Measurements from ENCODE around the gene CDKAL1.
"Not testable (repeated sequence)": the region's sequence is repeated elsewhere in the genome, so short reads cannot be mapped to it uniquely, and the experiment has no call there.

The CDKAL1 gene

DNA sequence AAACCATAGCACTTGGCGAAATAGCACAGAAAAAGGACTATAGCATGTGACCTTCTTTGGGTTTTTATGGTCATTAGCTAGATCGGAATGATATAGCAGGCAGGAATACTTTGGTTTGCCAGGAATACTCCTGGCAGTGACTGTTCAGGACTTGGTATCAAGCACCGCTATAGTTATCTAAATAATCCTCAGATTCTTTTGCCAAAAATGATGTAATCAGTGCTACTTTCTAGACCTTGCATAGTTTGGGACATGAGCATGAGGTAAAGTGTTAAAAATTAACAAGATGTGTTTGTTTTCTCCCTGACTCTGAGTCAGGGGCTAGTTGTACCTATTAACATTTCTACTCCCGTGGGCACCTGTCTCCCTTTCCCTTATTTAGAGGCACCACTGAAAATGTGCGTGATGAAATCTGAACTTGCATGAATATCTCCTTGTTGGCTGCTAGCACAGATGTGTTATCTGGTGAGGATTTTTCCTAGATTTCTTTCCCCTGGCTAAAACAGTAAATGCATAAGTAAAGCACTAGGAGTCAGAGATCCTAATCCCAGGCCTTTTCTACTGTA, 511.0 kb downstream of the CDKAL1 start:
- no peak for DNase-seq

GRCh38 chr6:21046276-21046675, 512.0 kb downstream of the CDKAL1 start:
- no peak for DNase-seq

DNA sequence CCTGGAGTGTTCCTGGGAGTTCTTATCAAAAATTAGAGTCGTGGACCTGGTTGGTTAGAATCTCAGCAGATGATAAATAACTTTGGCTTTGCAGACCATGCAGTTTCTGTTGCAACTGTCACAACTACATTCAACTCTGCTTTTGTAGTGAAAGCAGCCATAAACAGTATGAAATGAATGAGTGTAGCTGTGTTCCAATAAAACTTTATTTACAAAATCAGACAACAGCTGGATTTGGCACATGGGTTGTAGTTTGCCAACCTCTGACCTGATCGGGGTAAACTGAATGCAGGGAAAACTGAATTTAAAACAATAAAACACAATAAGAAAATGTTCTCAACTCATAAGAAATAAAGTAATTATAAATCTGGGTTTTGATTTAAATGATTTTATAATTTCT, 513.8 kb downstream of the CDKAL1 start:
- no peak for DNase-seq

GRCh38 chr6:21049148-21049547, 514.9 kb downstream of the CDKAL1 start:
- DNase-seq, result no peak

GRCh38 chr6:21049572-21049971, 515.3 kb downstream of the CDKAL1 start:
- DNase-seq, result no peak

GRCh38 chr6:21050935-21051334, 516.7 kb downstream of the CDKAL1 start:
- DNase-seq, result no peak

- DNase-seq, result no peak
These were observed 517.5 kb downstream of the CDKAL1 start for GRCh38 chr6:21051777-21052176.

DNA sequence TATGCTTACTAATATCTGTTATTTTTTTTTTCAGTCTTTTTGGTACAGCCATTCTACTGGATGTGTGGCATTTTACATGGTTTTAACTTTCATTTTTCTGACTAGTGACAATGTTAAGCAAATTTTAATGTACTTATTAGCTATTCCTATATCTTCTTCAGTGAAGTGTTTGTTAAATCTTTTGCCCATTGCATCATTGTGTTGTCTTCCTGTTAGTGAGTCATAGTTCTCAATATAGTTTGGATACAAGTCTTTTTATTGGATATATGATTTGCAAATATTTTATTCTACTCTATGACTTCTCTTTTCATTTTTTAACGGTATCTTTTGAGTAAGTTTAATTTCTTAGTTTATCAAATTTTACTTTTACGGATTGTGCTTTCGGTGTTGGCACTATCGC, 519.4 kb downstream of the CDKAL1 start:
- DNase-seq, result no peak

DNA sequence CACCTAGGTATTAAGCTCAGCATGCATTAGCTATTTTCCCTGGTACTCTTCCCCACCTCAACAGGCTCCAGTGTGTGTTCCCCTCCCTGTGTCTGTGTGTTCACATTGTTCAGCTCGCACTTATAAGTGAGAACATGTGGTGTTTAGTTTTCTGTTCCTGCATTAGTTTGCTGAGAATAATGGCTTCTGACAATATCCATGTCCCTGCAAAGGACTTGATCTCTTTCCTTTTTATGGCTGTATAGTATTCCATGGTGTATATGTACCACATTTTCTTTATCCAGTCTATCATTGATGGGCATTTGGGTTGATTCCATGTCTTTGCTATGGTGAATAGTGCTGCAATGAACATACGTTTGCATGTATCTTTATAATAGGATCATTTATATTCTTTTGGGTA, 521.2 kb downstream of the CDKAL1 start:
- DNase-seq, result not testable (repeated sequence)

- no peak for DNase-seq
These were observed 527.6 kb downstream of the CDKAL1 start for GRCh38 chr6:21061892-21062291.

DNA sequence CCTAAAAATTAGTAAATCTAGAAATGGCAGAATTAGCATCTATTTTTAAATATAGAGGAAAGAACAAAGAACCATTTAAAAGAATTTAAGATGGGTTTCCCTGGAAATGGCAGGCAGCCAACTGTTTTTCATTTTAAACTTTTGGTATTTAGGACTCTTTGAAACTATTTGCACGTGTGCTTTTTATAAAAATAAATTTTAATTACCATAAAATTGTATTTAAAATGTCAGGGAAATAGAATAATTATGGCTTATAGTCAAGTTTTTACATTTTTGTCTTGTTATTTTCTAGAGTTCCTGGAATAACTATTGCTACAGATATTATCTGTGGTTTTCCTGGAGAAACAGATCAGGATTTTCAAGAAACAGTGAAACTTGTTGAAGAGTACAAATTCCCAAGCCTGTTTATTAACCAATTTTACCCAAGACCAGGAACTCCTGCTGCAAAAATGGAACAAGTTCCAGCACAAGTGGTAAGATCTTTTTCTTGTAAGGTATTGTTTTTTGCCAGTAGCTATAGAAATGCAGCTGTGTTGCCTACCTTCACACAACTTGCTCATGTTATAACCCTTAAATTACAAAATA, 530.6 kb downstream of the CDKAL1 start:
- DNase-seq, result no peak

- no peak for DNase-seq
These were observed 533.3 kb downstream of the CDKAL1 start for GRCh38 chr6:21067521-21067920.

DNA sequence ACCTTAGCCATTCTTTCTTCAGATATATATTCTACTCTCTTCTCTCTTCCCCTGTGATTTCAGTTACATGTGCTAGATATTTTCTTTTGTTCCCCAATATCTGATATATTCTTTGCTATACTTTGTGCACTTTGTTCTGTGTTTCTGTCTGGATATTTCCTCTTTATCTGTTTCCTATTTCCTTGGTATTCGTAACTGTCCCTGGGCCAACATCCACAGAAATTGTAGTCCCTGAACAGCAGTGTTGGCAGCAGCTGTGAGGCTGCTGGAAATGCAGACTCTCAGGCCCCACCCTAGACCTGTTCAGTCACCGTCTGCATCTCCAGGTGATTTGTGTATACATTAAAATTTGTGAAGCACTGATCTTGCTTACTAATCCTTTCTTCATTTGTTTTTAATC, 536.4 kb downstream of the CDKAL1 start:
- no peak for DNase-seq

DNA sequence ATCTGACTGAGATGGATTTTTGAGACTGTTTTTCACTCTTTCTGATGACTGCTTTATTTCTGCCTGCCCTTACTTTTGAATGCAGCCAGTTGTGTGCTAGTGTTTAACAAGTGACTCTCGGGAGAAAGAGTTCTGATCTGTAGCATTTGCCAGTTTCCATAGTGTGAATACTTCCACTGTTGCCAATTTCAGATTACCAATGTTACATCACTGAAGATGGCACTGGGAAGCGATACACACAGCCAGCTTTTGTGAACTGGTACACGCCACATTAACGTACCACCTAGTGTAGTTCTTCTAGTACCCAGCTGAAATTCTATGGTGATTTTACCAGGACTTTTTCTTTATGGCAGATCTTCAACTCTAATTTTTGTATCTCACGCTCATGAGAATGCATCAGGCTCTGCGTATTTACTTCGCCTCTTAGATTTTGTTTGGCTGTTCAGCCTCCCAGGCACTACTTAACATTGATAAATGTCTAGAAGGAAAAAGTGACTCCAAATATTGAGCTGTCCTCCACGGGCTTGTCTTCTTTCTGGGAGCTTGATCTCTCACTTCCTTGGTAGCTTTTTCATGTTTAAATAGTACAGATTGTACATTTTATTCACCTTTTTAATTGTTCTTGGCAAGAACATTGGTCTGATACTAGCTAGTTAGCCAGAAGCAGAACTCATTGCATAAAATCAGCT, 537.7 kb downstream of the CDKAL1 start:
- no peak for DNase-seq

DNA sequence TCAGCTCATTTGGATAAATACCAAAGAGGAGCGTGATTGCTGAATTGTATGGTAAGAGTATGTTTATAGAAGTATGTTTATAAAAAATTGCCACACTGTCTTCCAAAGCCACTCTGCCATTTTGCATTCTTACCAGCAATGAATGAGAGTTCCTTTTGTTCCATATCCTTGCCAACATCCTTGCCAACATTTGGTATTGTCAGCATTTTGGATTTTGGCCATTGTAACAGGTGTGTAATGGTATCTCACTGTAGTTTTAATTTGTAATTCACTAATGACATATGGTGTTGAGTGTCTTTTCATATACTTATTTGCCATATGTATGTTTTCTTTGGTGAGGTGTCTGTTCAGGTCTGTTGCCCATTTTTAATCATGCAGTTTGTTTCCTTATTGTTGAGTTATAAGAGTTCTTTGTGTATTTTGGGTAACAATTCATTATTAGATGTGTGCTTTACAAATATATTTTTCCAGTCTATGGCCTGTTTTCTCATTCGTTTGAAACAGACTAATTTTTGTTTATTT, 539.1 kb downstream of the CDKAL1 start:
- no peak for DNase-seq

DNA sequence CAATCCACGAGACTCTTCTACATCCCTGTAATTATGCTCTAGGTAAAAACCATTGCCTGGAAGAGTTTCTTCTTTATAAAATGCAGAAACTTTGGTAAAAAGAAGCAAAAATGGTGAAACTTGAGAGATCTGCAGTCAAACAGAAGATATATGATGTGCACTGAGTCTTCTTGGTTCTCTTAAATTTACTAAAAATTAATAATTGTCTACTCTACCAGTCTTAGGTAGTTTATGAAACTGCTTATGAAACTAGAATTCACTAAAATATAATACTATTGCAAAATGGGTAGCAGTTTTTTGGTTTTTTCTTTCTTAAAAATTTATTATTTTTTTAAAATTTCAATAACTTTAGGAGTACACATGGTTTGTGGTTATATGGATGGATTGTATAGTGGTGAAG, 540.2 kb downstream of the CDKAL1 start:
- no peak for DNase-seq

- DNase-seq, result no peak
These were observed 541.7 kb downstream of the CDKAL1 start for GRCh38 chr6:21075986-21076385.

GRCh38 chr6:21078497-21078896, 544.2 kb downstream of the CDKAL1 start:
- no peak for DNase-seq

- DNase-seq, result no peak
These were observed 545.3 kb downstream of the CDKAL1 start for GRCh38 chr6:21079468-21080048.

DNA sequence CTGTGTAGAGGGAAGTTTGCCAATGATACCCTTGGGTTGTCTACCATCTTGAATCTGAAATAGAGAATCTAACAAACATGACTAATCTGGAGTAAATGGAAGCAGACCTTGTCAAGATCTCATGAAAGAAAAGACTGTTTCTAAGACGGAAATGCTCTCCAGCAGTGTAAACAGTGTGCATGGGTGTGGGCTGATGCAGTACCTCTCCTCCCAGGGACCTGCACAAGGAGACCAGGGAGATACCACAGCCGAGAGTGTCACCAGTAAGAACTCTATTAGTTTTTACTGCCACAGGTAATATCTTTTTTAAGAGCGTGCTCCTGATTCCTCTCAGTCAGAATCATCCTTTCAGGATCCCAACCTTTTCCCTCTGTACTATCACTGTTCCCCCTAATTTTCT, 546.0 kb downstream of the CDKAL1 start:
- DNase-seq, result no peak

GRCh38 chr6:21082091-21082490, 547.8 kb downstream of the CDKAL1 start:
- DNase-seq, result no peak

DNA sequence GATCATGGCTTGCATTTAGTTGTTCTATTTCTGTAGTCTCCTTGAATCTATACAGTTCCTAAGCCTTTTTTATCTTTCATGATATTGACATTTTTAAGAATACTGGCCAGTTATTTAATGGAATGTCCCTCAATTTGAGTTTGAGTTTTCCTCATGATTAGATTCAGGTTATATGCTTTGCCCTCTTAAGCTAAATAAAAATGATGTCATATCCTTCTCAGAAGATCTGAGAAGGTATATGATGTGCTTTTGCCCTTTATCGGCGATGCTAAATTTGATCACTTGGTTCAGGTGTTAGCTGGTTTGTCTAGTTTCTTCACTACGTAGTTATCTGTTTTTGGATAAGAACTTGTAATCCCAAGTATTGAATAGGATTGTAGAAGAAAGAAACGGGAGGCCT, 549.5 kb downstream of the CDKAL1 start:
- no peak for DNase-seq

GRCh38 chr6:21084656-21085055, 550.4 kb downstream of the CDKAL1 start:
- DNase-seq, result no peak

- DNase-seq, result no peak
These were observed 551.0 kb downstream of the CDKAL1 start for GRCh38 chr6:21085211-21085610.
